ENCODE results near the gene SLC24A1. TPM values are rescaled to one million over a fixed set of nuclear protein-coding genes. Genes with fewer than 3 reads are reported as not detected.

SLC24A1 gene
- total RNA-seq, 4 donors from 2014 or later: 3.6 to 5.0 (median 4.3) TPM

DNA sequence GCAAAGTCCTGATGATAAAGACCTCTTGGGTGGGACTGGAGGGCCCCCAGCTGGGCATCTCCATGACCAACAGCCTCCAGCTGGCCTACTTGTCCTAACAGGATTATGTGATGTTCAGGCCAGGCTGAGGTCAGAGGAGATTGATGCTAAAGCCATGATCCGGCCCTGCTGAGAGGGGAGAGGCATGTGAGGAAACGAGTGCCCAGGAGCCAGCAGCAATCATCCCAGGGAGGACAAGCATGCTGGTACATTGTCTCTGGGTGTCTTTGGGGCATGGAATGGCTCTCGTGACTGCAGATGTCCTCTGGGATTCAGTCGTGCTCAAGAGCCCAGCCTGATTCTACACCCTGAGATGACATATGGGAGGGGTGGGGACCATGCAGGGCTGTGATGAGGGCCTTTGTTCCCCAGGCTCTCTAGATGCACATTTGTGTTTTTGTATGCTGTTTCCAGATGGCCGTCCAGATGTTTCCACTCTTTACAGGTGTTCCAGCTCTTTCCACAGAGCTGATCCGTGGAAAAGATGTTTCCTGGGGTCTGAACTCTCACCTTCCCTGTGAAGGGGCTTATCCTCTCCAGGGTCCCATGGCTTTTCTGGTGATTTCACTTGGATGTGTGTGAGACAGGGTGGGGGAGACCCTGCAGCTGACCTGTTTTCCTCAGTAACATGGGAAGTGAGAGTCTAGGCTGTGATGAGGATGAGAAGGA lies 20.2 kb downstream of the SLC24A1 start:
- Histone ChIP-seq H3K9me3 (no peaks in the 10 kb centered on the region), H3K36me3 (no peaks in the 10 kb centered on the region), H3K4me3 (no peak overlapping the region), H3K27ac (replicated peaks in 1 of 4) (no peak overlapping the region), H3K27me3 (no peaks in the 10 kb centered on the region), H3K4me1 (peaks cover 5 to 22% (median 14%) of the 10 kb centered on the region in 4 donors)
- 45% methylated on average over 2 of the region's 6 CpGs for WGBS
- no peak for DNase-seq (ENCODE audit: extremely low spot score)
- TF ChIP-seq, protein P1, sequence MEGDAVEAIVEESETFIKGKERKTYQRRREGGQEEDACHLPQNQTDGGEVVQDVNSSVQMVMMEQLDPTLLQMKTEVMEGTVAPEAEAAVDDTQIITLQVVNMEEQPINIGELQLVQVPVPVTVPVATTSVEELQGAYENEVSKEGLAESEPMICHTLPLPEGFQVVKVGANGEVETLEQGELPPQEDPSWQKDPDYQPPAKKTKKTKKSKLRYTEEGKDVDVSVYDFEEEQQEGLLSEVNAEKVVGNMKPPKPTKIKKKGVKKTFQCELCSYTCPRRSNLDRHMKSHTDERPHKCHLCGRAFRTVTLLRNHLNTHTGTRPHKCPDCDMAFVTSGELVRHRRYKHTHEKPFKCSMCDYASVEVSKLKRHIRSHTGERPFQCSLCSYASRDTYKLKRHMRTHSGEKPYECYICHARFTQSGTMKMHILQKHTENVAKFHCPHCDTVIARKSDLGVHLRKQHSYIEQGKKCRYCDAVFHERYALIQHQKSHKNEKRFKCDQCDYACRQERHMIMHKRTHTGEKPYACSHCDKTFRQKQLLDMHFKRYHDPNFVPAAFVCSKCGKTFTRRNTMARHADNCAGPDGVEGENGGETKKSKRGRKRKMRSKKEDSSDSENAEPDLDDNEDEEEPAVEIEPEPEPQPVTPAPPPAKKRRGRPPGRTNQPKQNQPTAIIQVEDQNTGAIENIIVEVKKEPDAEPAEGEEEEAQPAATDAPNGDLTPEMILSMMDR (IDR thresholded peaks at IDR 0.05): no peak
- TF ChIP-seq POLR2A (IDR thresholded peaks at IDR 0.05; ENCODE audit: low read depth) (no peak), EP300 (IDR thresholded peaks at IDR 0.05) (no peak), POLR2AphosphoS5 (IDR thresholded peaks at IDR 0.05) (no peak)
- intact Hi-C loops (cut with DNase I): no loop called here

DNA sequence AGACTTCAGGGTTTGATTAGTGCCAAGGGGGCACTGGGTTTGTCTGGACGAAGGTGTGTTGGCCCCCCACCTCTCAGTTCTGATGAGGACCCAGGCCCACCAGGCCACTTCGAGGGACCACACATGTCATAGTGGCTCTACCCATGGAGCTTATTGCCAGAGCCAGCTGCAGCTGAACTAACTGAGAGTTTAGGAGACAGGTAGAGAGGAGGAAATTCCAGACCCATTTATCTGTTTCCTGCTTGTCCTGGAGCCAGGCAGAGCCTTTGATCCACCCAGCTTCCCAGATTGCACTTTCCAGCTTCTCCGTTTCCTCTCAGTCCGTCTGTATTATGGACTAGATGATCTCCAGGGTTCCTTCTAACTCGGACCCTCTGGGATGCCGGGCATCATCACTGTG lies 20.9 kb downstream of the SLC24A1 start:
- DNase-seq (ENCODE audit: extremely low spot score): no peak
- peaks cover 5 to 22% (median 14%) of the 10 kb centered on the region in 4 donors for H3K4me1 ChIP-seq
- no peaks in the 10 kb centered on the region for H3K27me3 ChIP-seq
- intact Hi-C loops (cut with DNase I): no loop called here
- no peak overlapping the region for H3K4me3 ChIP-seq
- WGBS: 73% methylated on average over 4 of the region's 6 CpGs
- TF ChIP-seq POLR2A (IDR thresholded peaks at IDR 0.05; ENCODE audit: low read depth) (no peak), EP300 (IDR thresholded peaks at IDR 0.05) (no peak), POLR2AphosphoS5 (IDR thresholded peaks at IDR 0.05) (no peak)
- TF ChIP-seq, protein P1 (IDR thresholded peaks at IDR 0.05): no peak
- no peaks in the 10 kb centered on the region for H3K36me3 ChIP-seq
- no peaks in the 10 kb centered on the region for H3K9me3 ChIP-seq
- H3K27ac ChIP-seq (replicated peaks in 1 of 4): no peak overlapping the region

DNA sequence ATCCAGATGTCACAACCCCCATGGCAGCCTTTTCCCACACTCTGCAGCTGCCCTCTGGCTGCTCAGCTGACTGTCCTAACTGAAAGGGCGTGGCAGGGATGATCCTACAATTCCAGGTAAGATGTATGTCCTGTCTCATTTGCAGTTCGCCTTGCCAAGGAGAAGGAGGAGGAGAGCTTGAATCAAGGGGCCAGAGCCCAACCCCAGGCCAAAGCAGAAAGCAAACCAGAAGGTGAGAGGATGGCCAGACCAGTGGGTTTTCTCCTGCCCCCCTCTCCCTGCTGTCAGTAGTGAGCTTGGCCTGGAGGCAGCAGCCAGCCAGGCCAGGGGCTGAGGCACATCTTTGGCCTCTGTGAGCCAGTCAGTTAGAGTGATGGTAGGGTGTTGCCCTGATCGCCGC lies 22.5 kb downstream of the SLC24A1 start:
- Histone ChIP-seq H3K27me3 (no peaks in the 10 kb centered on the region), H3K9me3 (no peaks in the 10 kb centered on the region), H3K36me3 (no peaks in the 10 kb centered on the region), H3K4me3 (no peak overlapping the region), H3K27ac (replicated peaks in 1 of 4) (no peak overlapping the region), H3K4me1 (peaks cover 0 to 15% (median 5%) of the 10 kb centered on the region in 4 donors)
- TF ChIP-seq, protein P1 (IDR thresholded peaks at IDR 0.05): no peak
- no peak for TF ChIP-seq POLR2AphosphoS5 (IDR thresholded peaks at IDR 0.05)
- no peak for TF ChIP-seq EP300 (IDR thresholded peaks at IDR 0.05)
- TF ChIP-seq POLR2A (IDR thresholded peaks at IDR 0.05; ENCODE audit: low read depth): no peak
- intact Hi-C loops (cut with DNase I): no loop called here
- 88% methylated on average over 4 of the region's 4 CpGs for WGBS
- DNase-seq (ENCODE audit: extremely low spot score): no peak

DNA sequence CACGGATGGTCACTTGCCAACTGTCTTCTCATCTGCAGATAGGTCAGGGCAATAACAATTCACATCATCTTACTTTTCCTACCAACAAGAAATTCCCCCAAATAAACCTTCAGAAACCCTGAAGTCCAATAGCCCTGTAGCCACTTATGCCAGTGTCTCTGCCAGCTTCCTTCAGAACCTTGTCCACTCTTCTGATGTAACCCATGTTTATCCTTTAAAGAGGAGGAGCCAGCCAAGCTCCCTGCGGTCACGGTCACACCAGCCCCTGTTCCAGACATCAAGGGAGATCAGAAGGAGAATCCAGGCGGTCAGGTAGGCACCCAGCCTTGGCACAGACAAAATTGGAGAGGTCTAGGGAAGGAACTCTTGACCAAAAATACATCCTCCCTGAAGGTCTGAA lies 23.7 kb downstream of the SLC24A1 start:
- H3K9me3 ChIP-seq: no peaks in the 10 kb centered on the region
- 89% methylated on average over 4 of the region's 4 CpGs for WGBS
- H3K27me3 ChIP-seq: no peaks in the 10 kb centered on the region
- no peak overlapping the region for H3K27ac ChIP-seq (replicated peaks in 1 of 4)
- no peak overlapping the region for H3K4me3 ChIP-seq
- no peak for DNase-seq (ENCODE audit: extremely low spot score)
- peaks cover 0 to 15% (median 5%) of the 10 kb centered on the region in 4 donors for H3K4me1 ChIP-seq
- no peak for TF ChIP-seq POLR2AphosphoS5 (IDR thresholded peaks at IDR 0.05)
- intact Hi-C loops (cut with DNase I): no loop called here
- H3K36me3 ChIP-seq: no peaks in the 10 kb centered on the region

DNA sequence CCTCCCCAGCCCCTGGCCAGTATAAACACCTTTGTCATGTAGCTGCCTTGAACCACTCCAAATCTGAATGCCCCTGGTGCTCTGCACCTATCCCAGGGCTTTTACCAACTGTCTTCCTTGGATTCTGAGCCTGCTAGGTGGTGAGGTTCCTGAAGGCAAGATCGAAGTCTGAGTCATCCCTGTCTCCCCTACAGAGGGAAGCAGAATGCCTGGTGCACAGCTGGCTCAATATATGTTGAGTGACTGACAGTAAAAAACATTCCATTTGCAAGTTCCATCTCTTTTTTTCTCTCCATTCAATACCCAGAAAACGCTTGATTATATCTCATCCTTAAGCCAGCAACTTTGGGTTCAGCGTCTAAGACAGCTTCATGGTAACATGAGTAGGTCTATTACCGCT lies 24.7 kb downstream of the SLC24A1 start:
- Histone ChIP-seq H3K4me1 (peaks cover 0 to 14% (median 5%) of the 10 kb centered on the region in 4 donors), H3K27me3 (no peaks in the 10 kb centered on the region), H3K27ac (replicated peaks in 1 of 4) (no peak overlapping the region), H3K9me3 (no peaks in the 10 kb centered on the region), H3K36me3 (peaks cover 0 to 6% (median 0%) of the 10 kb centered on the region in 4 donors), H3K4me3 (no peak overlapping the region)
- intact Hi-C loops (cut with DNase I): no loop called here
- WGBS: 93% methylated on average over 4 of the region's 4 CpGs
- DNase-seq (ENCODE audit: extremely low spot score): no peak
- TF ChIP-seq POLR2A (IDR thresholded peaks at IDR 0.05; ENCODE audit: low read depth) (no peak), POLR2AphosphoS5 (IDR thresholded peaks at IDR 0.05) (no peak), EP300 (IDR thresholded peaks at IDR 0.05) (no peak)
- TF ChIP-seq, protein P1 (IDR thresholded peaks at IDR 0.05): no peak
